ENCODE results near the gene ANKRD18A.

Gene ANKRD18A

GRCh38 chr9:38620483-38621433 is at the start of gene ANKRD18A:
Gene ANKRD18A, minus strand, starts transcription at chr9:38620596. Its CDS starts 311 bp downstream, at chr9:38620285.
- DNase-seq, result peak; percentile 65

GRCh38 chr9:38668791-38669466 is 48.5 kb upstream of the ANKRD18A start:
- no peak for DNase-seq

GRCh38 chr9:38662763-38663593 is 42.6 kb upstream of the ANKRD18A start:
- no peak for DNase-seq

- no peak for DNase-seq
Measured at GRCh38 chr9:38659538-38659937, 39.1 kb upstream of the ANKRD18A start.

- no peak for DNase-seq
Measured at GRCh38 chr9:38656896-38657295, 36.5 kb upstream of the ANKRD18A start.

GRCh38 chr9:38652486-38652885 is 32.1 kb upstream of the ANKRD18A start:
- DNase-seq, result no peak

GRCh38 chr9:38652044-38652443 is 31.6 kb upstream of the ANKRD18A start:
- DNase-seq, result no peak

- no peak for DNase-seq
Measured at GRCh38 chr9:38651400-38652042, 31.1 kb upstream of the ANKRD18A start.

GRCh38 chr9:38650564-38650963 is 30.2 kb upstream of the ANKRD18A start:
- DNase-seq, result no peak

GRCh38 chr9:38649731-38650363 is 29.5 kb upstream of the ANKRD18A start:
- DNase-seq, result no peak

GRCh38 chr9:38644601-38645000 is 24.2 kb upstream of the ANKRD18A start:
- DNase-seq, result no peak

GRCh38 chr9:38643815-38644173 is 23.4 kb upstream of the ANKRD18A start:
- no peak for DNase-seq

- DNase-seq, result no peak
Measured at GRCh38 chr9:38642951-38643814, 22.8 kb upstream of the ANKRD18A start.

GRCh38 chr9:38641985-38642864 is 21.8 kb upstream of the ANKRD18A start:
- no peak for DNase-seq

GRCh38 chr9:38641142-38641541 is 20.7 kb upstream of the ANKRD18A start:
- no peak for DNase-seq

- no peak for DNase-seq
Measured at GRCh38 chr9:38639577-38639940, 19.2 kb upstream of the ANKRD18A start.

- no peak for DNase-seq
Measured at GRCh38 chr9:38638881-38639576, 18.6 kb upstream of the ANKRD18A start.

- DNase-seq, result no peak
Measured at GRCh38 chr9:38634315-38634714, 13.9 kb upstream of the ANKRD18A start.

GRCh38 chr9:38629511-38629910 is 9.1 kb upstream of the ANKRD18A start:
- no peak for DNase-seq

- no peak for DNase-seq
Measured at GRCh38 chr9:38626006-38626405, 5.6 kb upstream of the ANKRD18A start.

All from activated CD4-positive, CD25-positive, alpha-beta regulatory T cell treated with anti-CD3 and anti-CD28 coated beads, Interleukin-2, amount 50 U/mL, for 72 hours (primary cell).